HG02970 (cell line): Measurements from ENCODE around the gene LOXL3.
"Not testable (repeated sequence)": the region's sequence is repeated elsewhere in the genome, so short reads cannot be mapped to it uniquely, and the experiment has no call there.

ENCODE experiments used
- ATAC-seq: cut with Tn5 transposase; IDR thresholded peaks from one replicate; pipeline ENCODE4 v1.9.1; 2021; ENCODE audit warnings: mild to moderate bottlenecking, moderate library complexity, moderate number of reproducible peaks; ENCODE audit not compliant: unreplicated experiment, low FRiP score

The LOXL3 gene

GRCh38 chr2:74573747-74574562 is 20.2 kb upstream of the LOXL3 start:
- no peak for ATAC-seq

- no peak for ATAC-seq
Observed at GRCh38 chr2:74572178-74572925, 18.6 kb upstream of the LOXL3 start.

- ATAC-seq = no peak
Observed at GRCh38 chr2:74571058-74571457, 17.3 kb upstream of the LOXL3 start.

- ATAC-seq = no peak
Observed at GRCh38 chr2:74569686-74570085, 15.9 kb upstream of the LOXL3 start.

DNA sequence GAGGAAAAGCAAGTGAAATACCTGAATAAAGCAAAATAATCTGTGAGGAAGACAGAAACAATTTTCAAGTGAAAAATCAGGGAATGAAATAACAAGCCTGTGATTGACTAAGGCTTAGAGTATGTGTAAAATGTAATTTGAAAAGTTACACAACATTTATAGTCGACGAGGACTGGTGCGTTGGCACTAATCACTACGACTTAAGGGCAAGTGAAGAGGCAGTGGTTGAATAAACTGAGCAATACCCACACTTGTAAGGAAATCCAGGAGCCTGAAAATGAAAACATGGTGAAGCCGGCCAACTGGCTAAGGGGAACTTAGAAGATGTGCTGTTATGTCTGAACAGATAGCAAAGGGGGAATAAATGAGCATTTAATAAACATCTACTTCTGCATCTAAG is 14.1 kb upstream of the LOXL3 start:
- ATAC-seq = no peak

DNA sequence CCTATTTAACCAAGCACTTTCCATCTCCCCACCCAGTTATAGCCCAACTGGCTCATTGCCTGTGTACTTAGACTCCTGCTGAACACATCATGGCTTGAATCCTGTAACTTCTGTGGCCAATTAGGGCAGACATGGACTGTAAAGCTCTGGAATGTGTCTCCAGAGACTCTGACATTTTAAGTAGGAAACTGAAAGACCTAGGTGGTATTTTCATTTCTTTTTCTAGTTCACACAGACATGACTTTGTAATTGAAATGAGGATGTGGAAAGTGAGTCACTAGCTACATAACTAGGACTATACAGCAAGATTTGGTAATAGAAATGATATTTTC is 13.0 kb upstream of the LOXL3 start:
- ATAC-seq = no peak

DNA sequence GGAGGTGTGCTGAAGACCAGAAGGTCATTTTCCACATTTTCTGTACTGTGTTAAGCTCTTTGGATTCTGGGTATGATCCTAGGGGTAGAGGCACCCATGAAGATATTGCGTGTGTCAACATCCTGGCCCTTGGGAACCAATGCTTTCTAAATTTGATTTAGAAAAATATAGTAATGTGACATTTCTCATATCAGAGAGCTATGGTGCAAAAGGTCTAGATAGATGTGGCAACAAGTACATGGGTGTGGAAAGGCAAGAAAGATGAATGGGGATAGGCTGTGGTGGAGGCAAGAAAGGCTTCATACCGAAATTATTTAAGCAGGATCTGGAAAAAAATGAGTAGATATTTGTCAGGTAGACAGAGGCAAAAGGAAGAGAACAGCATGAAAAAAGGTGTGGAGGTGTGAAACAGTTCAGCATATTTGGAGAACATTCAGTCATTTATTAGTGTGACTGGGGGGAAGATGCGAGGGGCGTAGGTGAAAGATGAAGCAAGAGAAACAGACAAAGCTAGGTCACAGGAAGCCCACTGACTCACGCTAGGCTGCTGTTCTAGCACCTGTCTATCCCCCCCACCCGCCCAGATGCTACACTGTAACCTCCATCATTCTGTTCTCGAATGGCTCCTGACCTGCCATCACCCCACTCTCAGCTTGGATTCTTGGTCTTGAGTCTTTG is 12.5 kb upstream of the LOXL3 start:
- ATAC-seq = no peak

DNA sequence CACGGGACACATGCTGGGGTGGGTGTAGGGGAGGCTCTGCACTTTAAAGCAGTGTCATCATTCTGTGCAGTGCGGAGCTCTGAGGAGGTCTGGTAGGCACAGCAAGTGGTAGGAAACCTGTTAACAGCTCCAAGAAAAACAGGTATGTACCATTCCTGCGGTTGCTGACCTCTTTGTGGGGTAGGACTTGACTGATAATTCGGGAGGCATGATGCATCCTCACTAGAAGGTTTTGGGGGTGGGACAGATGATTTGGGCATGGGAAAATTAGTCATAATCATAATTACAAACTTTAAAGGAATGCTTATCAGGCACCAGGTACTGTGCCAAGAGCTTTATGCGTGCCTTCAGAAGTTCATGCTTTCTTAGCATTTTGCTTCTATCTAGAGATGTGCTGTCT is 10.5 kb upstream of the LOXL3 start:
- no peak for ATAC-seq

GRCh38 chr2:74562126-74562775 is 8.5 kb upstream of the LOXL3 start:
- ATAC-seq = no peak

GRCh38 chr2:74561022-74561421 is 7.3 kb upstream of the LOXL3 start:
- not testable (repeated sequence) for ATAC-seq

DNA sequence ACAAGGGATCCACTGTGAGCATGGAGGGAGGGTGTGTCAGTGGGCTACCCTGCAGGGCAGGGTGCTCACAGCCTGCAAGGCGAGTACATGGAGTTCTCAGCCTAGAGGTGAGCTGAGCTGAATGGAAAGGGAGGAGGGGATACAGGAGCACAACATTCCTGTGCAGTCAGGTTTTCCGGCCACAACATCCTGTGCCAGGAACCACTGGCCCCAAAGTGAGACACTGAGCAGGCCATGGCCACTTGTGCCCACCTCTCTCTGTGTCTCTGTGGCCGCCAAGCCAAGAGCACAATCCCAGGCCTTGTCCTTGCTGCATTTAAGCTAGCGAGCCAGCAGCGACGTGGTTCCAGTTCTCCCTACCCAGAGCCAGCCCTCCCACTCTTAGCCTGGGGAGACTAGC is 6.8 kb upstream of the LOXL3 start:
- no peak for ATAC-seq

DNA sequence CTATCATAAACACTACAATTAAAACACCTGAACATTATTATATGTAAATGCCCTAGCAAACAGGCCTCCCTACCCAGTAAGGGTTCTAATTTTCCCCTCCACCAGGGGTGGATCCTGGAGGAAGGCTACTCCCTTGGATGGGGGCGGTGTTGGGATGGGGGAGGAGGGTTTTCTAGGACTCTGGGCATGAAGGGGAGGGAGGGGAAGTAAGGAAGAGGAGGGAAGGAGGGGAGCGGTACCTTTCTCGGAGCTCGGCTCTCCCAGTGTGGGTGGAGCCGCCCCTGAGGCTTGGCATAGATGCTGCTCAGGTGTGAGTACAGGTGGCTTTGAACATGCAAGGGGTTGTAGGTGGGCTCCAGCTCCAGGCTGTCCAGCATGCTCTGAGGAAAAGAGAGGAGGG is 6.2 kb upstream of the LOXL3 start:
- no peak for ATAC-seq

DNA sequence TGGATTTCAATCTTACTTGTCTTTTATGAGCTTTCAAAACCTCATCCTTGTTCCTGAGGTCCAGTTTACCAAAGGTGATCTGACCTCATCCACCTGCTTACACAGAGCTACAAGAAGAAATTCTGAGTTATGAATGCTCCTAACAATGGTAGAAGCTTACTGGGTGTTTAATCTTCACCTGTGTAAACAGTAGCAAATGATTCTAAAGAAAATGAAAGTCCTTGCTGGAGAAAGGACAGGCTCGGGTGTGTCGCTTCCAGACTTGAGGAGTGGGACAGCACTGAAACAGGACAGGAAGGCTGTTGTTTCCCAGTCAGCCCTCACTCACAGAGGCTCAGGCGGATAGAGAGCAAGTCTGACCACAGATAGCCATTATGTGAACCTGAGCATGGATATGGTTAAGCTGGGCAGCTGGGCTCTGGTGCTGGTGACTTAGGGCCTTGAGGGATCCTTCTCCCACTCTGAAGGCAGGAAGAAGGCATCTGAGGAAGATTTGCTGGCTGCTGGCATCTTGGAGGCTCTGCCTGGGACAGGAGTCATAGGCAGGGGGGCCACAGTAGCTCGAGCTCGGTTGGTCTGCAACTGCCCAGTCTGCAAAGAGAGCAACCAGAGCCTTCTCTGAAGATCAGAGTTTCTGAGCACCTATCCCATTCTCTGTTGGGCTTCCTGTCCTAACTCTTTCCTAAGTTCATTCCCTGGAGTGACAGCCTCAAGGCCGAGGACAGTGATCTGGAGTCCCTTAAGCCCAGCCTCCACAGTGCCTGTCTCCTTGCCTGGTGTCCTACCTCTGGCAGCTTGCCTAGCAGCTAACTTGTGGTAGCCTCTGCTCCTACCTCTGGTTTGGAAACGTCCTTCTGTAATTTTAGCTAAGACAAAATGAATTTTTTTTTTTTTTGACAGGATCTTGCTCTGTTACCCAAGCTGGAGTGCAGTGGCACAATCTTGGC is 4.8 kb upstream of the LOXL3 start:
- ATAC-seq = no peak

GRCh38 chr2:74556831-74557370 is 3.2 kb upstream of the LOXL3 start:
- no peak for ATAC-seq

GRCh38 chr2:74556159-74556558 is 2.4 kb upstream of the LOXL3 start:
- no peak for ATAC-seq

DNA sequence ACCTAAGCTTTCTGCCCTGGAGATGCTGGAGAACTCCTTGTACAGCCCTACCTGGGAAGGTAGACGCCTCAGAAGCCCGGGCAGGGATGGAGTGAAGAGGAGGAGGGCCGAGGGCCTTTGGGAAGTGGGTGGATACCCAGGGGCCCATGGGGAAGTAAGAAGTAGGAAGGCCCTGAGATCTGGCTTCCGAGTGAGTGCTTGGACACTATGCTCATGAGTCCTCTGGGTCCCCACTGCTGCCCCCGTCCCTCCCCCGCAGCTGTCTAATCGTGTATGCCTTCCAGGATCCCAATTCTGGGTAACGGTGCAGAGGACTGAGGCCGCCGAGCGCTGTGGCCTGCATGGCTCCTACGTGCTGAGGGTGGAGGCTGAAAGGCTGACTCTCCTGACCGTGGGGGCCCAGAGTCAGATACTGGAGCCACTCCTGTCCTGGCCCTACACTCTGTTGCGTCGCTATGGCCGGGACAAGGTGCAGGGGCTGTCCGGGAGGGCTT is 1.9 kb upstream of the LOXL3 start:
- no peak for ATAC-seq

- peak; percentile 17 for ATAC-seq
Observed at GRCh38 chr2:74554820-74555531, 1.2 kb upstream of the LOXL3 start.

GRCh38 chr2:74552914-74553811 is 579 bp downstream of the LOXL3 start:
- no peak for ATAC-seq
